ENCODE results near the gene ARHGEF28. TPM values are rescaled to one million over a fixed set of nuclear protein-coding genes. Genes with fewer than 3 reads are reported as not detected.

ARHGEF28 gene
- total and polyA plus RNA-seq, 10 of the 15 experiments (the other 5 are each of a cell fraction or from before 2014, with no cell fraction given) = 0.10 to 0.72 (median 0.22) TPM; not detected in 2

DNA sequence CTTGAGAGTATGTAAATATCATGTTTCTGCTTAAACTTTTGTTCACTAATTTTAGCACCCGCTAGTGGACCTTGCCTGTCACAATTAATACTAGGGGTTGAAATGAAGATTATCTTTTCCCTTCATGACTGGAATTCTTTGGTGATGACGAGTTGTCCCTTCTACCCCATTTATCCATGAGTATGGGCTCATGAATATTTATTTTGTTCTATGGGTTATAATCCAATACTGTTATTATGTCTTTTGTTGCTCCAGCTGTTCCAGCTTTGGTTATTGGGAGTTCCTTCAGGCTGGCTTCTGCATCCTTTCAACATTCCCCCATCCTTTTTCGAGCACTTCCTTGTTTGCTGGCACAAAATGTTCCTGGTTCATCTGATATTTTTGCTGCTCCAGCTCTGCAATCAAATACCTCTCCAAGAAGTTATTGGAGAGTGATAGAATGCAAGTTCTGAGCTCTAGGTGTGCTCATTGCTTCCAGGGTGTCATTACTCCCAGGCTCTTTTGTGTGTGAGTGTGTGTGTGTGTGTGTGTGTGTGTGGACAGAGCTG is 19.7 kb upstream of the ARHGEF28 start (continued):
- TF ChIP-seq, protein P1, sequence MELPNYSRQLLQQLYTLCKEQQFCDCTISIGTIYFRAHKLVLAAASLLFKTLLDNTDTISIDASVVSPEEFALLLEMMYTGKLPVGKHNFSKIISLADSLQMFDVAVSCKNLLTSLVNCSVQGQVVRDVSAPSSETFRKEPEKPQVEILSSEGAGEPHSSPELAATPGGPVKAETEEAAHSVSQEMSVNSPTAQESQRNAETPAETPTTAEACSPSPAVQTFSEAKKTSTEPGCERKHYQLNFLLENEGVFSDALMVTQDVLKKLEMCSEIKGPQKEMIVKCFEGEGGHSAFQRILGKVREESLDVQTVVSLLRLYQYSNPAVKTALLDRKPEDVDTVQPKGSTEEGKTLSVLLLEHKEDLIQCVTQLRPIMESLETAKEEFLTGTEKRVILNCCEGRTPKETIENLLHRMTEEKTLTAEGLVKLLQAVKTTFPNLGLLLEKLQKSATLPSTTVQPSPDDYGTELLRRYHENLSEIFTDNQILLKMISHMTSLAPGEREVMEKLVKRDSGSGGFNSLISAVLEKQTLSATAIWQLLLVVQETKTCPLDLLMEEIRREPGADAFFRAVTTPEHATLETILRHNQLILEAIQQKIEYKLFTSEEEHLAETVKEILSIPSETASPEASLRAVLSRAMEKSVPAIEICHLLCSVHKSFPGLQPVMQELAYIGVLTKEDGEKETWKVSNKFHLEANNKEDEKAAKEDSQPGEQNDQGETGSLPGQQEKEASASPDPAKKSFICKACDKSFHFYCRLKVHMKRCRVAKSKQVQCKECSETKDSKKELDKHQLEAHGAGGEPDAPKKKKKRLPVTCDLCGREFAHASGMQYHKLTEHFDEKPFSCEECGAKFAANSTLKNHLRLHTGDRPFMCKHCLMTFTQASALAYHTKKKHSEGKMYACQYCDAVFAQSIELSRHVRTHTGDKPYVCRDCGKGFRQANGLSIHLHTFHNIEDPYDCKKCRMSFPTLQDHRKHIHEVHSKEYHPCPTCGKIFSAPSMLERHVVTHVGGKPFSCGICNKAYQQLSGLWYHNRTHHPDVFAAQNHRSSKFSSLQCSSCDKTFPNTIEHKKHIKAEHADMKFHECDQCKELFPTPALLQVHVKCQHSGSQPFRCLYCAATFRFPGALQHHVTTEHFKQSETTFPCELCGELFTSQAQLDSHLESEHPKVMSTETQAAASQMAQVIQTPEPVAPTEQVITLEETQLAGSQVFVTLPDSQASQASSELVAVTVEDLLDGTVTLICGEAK (IDR thresholded peaks at IDR 0.05; ENCODE audit: borderline replicate concordance) = no peak
- TF ChIP-seq NFYB (IDR thresholded peaks at IDR 0.05; ENCODE audit: insufficient read depth, low read depth, low read length) (no peak), CBX5 (IDR thresholded peaks at IDR 0.05; ENCODE audit: low read depth) (no peak), IRF4 (IDR thresholded peaks at IDR 0.05; ENCODE audit: low read depth, low read length) (no peak)

DNA sequence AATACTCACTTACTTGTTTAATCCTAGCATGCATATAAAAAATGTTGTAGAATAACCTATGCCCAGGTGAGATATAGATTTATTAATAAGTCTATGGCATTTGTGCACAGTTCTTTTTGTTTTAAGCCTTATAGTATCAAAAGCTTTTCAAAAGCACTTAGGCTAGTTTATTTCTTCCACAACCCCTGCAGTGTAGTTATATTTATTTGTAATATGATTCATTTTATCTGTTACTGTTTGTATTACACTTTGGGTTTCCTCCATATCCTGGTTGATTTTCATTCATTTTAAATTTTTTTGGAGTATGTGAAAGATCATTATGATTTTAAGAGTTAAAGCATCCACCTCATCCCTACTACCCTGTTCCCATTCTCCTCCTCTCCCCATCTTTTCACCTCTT is 18.8 kb upstream of the ARHGEF28 start:
- no TSS peak for BruUV-seq (replicated peaks)
- H3K9ac ChIP-seq (ENCODE audit: control insufficient read depth, insufficient read depth, low read length) = no peak overlapping the region
- no peaks in the 10 kb centered on the region for H3K36me3 ChIP-seq (ENCODE audit: control insufficient read depth in 2 of 2, insufficient read depth in 2 of 2, low read length in 1 of 2)
- no peaks in the 10 kb centered on the region for H3K79me2 ChIP-seq (ENCODE audit: control insufficient read depth, insufficient read depth, low read length)
- DNase-seq (ENCODE audit: low read depth, low spot score) = no peak
- H3K4me1 ChIP-seq (ENCODE audit: control insufficient read depth, insufficient read depth, low read length) = no peaks in the 10 kb centered on the region
- in situ Hi-C loops (cut with MboI) = no loop called here
- ChIA-PET CTCF (no interaction called here), POLR2A (no interaction called here), SMC1A (ENCODE audit: uncharacterized antibody, unreplicated experiment) (interaction anchor here (1.2 kb wide), 1 partner anchor 10 kb away, joined by 4 read pairs; no protein-coding TSS in a partner anchor), RAD21 (ENCODE audit: unreplicated experiment) (no interaction called here)
- H3K27me3 ChIP-seq (replicated peaks in 1 of 2; ENCODE audit: control insufficient read depth in 2 of 2, insufficient read depth in 2 of 2, low read length in 1 of 2) = no peaks in the 10 kb centered on the region
- no peak overlapping the region for H3K4me2 ChIP-seq (ENCODE audit: control insufficient read depth, insufficient read depth)
- H2AFZ ChIP-seq (ENCODE audit: control insufficient read depth, low read depth, low read length) = no peak overlapping the region
- H3K4me3 ChIP-seq = no peak overlapping the region
- FAIRE-seq = no peak
- H3K27ac ChIP-seq (ENCODE audit: control insufficient read depth, insufficient read depth) = no peak overlapping the region
- H4K20me1 ChIP-seq (ENCODE audit: control insufficient read depth, insufficient read depth) = no peaks in the 10 kb centered on the region
- intact Hi-C loops (cut with micrococcal nuclease; ENCODE audit: unreplicated experiment) = no loop called here
- ATAC-seq = no peak
- no peaks in the 10 kb centered on the region for H3K9me3 ChIP-seq (replicated peaks; ENCODE audit: control insufficient read depth, insufficient read depth, low read length)
- no peak for TF ChIP-seq ZZZ3 (IDR thresholded peaks at IDR 0.05; ENCODE audit: control insufficient read depth, insufficient read length, low read depth)
- TF ChIP-seq ZNF274 (IDR thresholded peaks at IDR 0.05; ENCODE audit: insufficient read depth, insufficient read length) = no peak
- TF ChIP-seq, protein P2, sequence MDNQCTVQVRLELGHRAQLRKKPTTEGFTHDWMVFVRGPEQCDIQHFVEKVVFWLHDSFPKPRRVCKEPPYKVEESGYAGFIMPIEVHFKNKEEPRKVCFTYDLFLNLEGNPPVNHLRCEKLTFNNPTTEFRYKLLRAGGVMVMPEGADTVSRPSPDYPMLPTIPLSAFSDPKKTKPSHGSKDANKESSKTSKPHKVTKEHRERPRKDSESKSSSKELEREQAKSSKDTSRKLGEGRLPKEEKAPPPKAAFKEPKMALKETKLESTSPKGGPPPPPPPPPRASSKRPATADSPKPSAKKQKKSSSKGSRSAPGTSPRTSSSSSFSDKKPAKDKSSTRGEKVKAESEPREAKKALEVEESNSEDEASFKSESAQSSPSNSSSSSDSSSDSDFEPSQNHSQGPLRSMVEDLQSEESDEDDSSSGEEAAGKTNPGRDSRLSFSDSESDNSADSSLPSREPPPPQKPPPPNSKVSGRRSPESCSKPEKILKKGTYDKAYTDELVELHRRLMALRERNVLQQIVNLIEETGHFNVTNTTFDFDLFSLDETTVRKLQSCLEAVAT (IDR thresholded peaks at IDR 0.05) = no peak
- TF ChIP-seq ETV6 (conservative IDR thresholded peaks at IDR 0.05 in 1 of 2, IDR thresholded peaks at IDR 0.05 in 1 of 2; ENCODE audit: borderline replicate concordance in 1 of 2, low read depth in 1 of 2) = no peak
- TF ChIP-seq CUX1 (IDR thresholded peaks at IDR 0.05; ENCODE audit: insufficient replicate concordance, low read depth, low read length) = no peak

Data from GM12878 (cell line).